Measurements from ENCODE around the gene ENPP6.

Gene ENPP6

GRCh38 chr4:184136525-184136924 lies 81.1 kb downstream of the ENPP6 start:
- no peak overlapping the region for H3K4me3 ChIP-seq (ENCODE audit: control insufficient read depth, low read depth, low read length)
- DNase-seq (ENCODE audit: low read depth), result no peak
- TF ChIP-seq CTCF (IDR thresholded peaks at IDR 0.05; ENCODE audit: control insufficient read depth, insufficient read depth, low read depth, low read length, missing control alignments), result no peak

- TF ChIP-seq CTCF (IDR thresholded peaks at IDR 0.05; ENCODE audit: control insufficient read depth, insufficient read depth, low read depth, low read length, missing control alignments), result no peak
- no peak for DNase-seq (ENCODE audit: low read depth)
- no peak overlapping the region for H3K4me3 ChIP-seq (ENCODE audit: control insufficient read depth, low read depth, low read length)
Measured at GRCh38 chr4:184126800-184127199, 90.9 kb downstream of the ENPP6 start.

- DNase-seq (ENCODE audit: low read depth), result no peak
- H3K4me3 ChIP-seq (ENCODE audit: control insufficient read depth, low read depth, low read length), result no peak overlapping the region
- TF ChIP-seq CTCF (IDR thresholded peaks at IDR 0.05; ENCODE audit: control insufficient read depth, insufficient read depth, low read depth, low read length, missing control alignments), result no peak
Measured at GRCh38 chr4:184122631-184123408, 94.9 kb downstream of the ENPP6 start.

- TF ChIP-seq CTCF (IDR thresholded peaks at IDR 0.05; ENCODE audit: control insufficient read depth, insufficient read depth, low read depth, low read length, missing control alignments), result no peak
- no peak for DNase-seq (ENCODE audit: low read depth)
- no peak overlapping the region for H3K4me3 ChIP-seq (ENCODE audit: control insufficient read depth, low read depth, low read length)
Measured at GRCh38 chr4:184120549-184121127, 97.0 kb downstream of the ENPP6 start.

GRCh38 chr4:184117662-184118199 lies 99.9 kb downstream of the ENPP6 start:
- no peak for DNase-seq (ENCODE audit: low read depth)
- no peak for TF ChIP-seq CTCF (IDR thresholded peaks at IDR 0.05; ENCODE audit: control insufficient read depth, insufficient read depth, low read depth, low read length, missing control alignments)
- no peak overlapping the region for H3K4me3 ChIP-seq (ENCODE audit: control insufficient read depth, low read depth, low read length)

GRCh38 chr4:184115399-184115798 lies 102.3 kb downstream of the ENPP6 start:
- no peak overlapping the region for H3K4me3 ChIP-seq (ENCODE audit: control insufficient read depth, low read depth, low read length)
- DNase-seq (ENCODE audit: low read depth), result no peak
- TF ChIP-seq CTCF (IDR thresholded peaks at IDR 0.05; ENCODE audit: control insufficient read depth, insufficient read depth, low read depth, low read length, missing control alignments), result no peak
